Left lung (tissue), 10 donors: Measurements from ENCODE around the gene CTAGE9. TPM values are rescaled to one million over a fixed set of nuclear protein-coding genes. Genes with fewer than 3 reads are reported as not detected.

ENCODE experiments used
- ATAC-seq: fragments of 200-7000 bp; cut with Tn5 transposase; one replicate; pipeline ENCODE4 v1.9.1; 2020; ENCODE audit warnings: moderate library complexity
- DNase-seq, 4 donors: peaks; one replicate each; pipeline ENCODE4 v3.0.0-alpha.2; 2013 to 2020
- H3K27ac ChIP-seq, 2 donors: fragments of 200-600 bp; sonication (generic) in 1 of 2; one replicate each; pipeline versions ENCODE4 v1.5.0 to v1.8.0; 2020 to 2021
- H3K27me3 ChIP-seq, 2 donors: fragments of 200-600 bp; sonication (generic) in 1 of 2; one replicate each; pipeline versions ENCODE4 v1.5.0 to v1.8.0; 2020 to 2021
- H3K36me3 ChIP-seq, 2 donors: fragments of 200-600 bp; sonication (generic) in 1 of 2; one replicate each; pipeline versions ENCODE4 v1.5.0 to v1.8.0; 2020 to 2021
- H3K4me1 ChIP-seq, 2 donors: fragments of 200-600 bp; one replicate each; pipeline ENCODE4 v1.8.0; 2021
- H3K4me3 ChIP-seq, 2 donors: fragments of 200-600 bp; sonication (generic) in 1 of 2; one replicate each; pipeline versions ENCODE4 v1.5.0 to v1.8.0; 2020 to 2021; ENCODE audit warnings: mild to moderate bottlenecking in 1 of 2
- H3K9me3 ChIP-seq, 2 donors: fragments of 200-600 bp; sonication (generic) in 1 of 2; one replicate each; pipeline versions ENCODE4 v1.5.0 to v1.8.0; 2020 to 2021
- intact Hi-C, 2 donors: fragments of 100-400 bp; cut with DNase I; formaldehyde crosslinking; loops; one replicate each; pipeline versions ENCODE4 v1.11.2 to v1.14.2; 2022
- polyA plus RNA-seq, 6 donors: library from polyadenylated mRNA; unstranded; fragments of 120-200 nt; gene quantifications; one replicate each; pipeline ENCODE4 v1.2.1, GENCODE V29; 2013; ENCODE audit not compliant: insufficient read length in 6 of 6
- total RNA-seq, 2 donors: library from RNA; stranded (reverse); fragmentation: NEBNext Ultra II Directional; extraction: Animal tissue kit (Norgen Biotek cat#: 25700); gene quantifications; one replicate each; pipeline ENCODE4 v1.2.1, GENCODE V29; 2021
- TF ChIP-seq, protein P1 (sequence below), 2 donors: fragments of 200-600 bp; sonication (generic) in 1 of 2; IDR thresholded peaks; one replicate each; pipeline versions ENCODE4 v1.5.0 to v1.8.0; 2021; ENCODE audit warnings: antibody characterized with exemption in 2 of 2
- donor health status: DM: no; HTN: yes; CAD: no.
- donor health status: DM: no; HTN: no; CAD: no.

CTAGE9 gene
- total and polyA plus RNA-seq, 8 donors, result 0.35 TPM; not detected in 7

- no peak for DNase-seq
- Histone ChIP-seq H3K36me3 (no peaks in the 10 kb centered on the region), H3K27ac (no peak overlapping the region), H3K4me3 (no peak overlapping the region), H3K4me1 (no peaks in the 10 kb centered on the region), H3K9me3 (no peaks in the 10 kb centered on the region), H3K27me3 (no peaks in the 10 kb centered on the region)
- TF ChIP-seq, protein P1, sequence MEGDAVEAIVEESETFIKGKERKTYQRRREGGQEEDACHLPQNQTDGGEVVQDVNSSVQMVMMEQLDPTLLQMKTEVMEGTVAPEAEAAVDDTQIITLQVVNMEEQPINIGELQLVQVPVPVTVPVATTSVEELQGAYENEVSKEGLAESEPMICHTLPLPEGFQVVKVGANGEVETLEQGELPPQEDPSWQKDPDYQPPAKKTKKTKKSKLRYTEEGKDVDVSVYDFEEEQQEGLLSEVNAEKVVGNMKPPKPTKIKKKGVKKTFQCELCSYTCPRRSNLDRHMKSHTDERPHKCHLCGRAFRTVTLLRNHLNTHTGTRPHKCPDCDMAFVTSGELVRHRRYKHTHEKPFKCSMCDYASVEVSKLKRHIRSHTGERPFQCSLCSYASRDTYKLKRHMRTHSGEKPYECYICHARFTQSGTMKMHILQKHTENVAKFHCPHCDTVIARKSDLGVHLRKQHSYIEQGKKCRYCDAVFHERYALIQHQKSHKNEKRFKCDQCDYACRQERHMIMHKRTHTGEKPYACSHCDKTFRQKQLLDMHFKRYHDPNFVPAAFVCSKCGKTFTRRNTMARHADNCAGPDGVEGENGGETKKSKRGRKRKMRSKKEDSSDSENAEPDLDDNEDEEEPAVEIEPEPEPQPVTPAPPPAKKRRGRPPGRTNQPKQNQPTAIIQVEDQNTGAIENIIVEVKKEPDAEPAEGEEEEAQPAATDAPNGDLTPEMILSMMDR (IDR thresholded peaks at IDR 0.05), result no peak
- intact Hi-C loops, result no loop called here
- ATAC-seq, result no peak
Observed at GRCh38 chr6:131745476-131745875, 34.7 kb upstream of the CTAGE9 start.

- DNase-seq, result no peak
- no peaks in the 10 kb centered on the region for H3K27me3 ChIP-seq
- H3K4me3 ChIP-seq, result no peak overlapping the region
- H3K36me3 ChIP-seq, result no peaks in the 10 kb centered on the region
- intact Hi-C loops, result no loop called here
- no peak overlapping the region for H3K27ac ChIP-seq
- no peaks in the 10 kb centered on the region for H3K9me3 ChIP-seq
- TF ChIP-seq, protein P1 (IDR thresholded peaks at IDR 0.05), result no peak
- no peaks in the 10 kb centered on the region for H3K4me1 ChIP-seq
- no peak for ATAC-seq
Observed at GRCh38 chr6:131744432-131745287, 33.8 kb upstream of the CTAGE9 start.

DNA sequence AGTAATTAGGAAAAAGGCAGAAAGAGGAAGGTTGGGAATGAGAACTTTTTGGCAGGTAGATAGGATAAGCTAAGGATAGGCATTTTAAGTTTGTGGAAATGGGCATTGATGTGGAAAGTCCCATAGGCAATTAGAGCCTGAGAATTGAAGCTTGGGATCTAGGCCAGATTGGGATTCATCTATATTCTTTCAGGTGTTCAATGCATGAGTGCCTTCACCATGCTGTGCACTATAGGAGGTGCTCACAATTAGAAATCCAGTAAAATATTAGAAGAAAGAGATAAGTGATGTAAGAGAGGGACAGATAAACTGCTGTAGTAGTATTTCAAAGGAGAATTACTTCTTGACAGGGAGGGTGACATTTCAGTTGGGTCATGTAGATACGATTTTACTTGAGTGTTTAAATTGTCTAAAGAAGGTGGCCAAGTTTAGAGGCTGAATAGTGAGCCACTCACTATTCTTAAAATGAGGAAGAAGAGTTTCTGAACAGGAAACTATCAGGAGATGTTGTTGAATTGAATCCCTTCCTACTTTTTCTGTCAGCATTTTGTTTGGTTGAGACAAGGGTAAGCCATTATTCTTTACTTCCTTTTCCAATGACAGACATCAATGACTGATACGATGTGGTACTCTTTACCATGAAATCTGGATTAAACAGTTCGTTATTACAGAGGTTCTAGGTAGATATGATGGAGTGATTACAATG, 31.0 kb upstream of the CTAGE9 start:
- intact Hi-C loops, result no loop called here

DNA sequence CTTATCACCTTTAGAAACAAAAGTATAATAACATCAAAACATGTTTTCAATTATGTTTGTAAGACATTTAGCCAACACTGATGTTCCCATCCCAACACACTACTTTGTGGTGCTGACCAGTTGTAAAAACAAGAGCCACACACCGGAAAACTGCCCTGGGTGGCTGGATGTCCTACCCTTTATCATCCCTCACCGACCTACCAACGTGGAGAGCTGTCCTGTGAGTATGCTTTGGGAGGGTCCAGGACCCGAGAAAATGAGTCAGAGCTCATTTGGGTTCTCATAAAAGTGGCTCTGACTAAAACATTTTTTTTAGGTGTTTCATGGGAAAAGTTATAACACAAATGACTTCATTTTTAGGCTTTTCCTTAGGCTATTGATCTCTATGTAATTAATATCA, 29.3 kb upstream of the CTAGE9 start:
- TF ChIP-seq, protein P1 (IDR thresholded peaks at IDR 0.05), result no peak
- H3K27me3 ChIP-seq, result no peaks in the 10 kb centered on the region
- no peak overlapping the region for H3K4me3 ChIP-seq
- H3K4me1 ChIP-seq, result no peaks in the 10 kb centered on the region
- no peak overlapping the region for H3K27ac ChIP-seq
- ATAC-seq, result no peak
- intact Hi-C loops, result no loop called here
- H3K36me3 ChIP-seq, result no peaks in the 10 kb centered on the region
- H3K9me3 ChIP-seq, result no peaks in the 10 kb centered on the region
- DNase-seq, result no peak

More for the DNA sequence above, 31.0 kb upstream of the CTAGE9 start:
- DNase-seq (no peak), ATAC-seq (no peak)
- Histone ChIP-seq H3K36me3 (no peaks in the 10 kb centered on the region), H3K4me3 (no peak overlapping the region), H3K4me1 (no peaks in the 10 kb centered on the region), H3K27me3 (no peaks in the 10 kb centered on the region), H3K27ac (no peak overlapping the region), H3K9me3 (no peaks in the 10 kb centered on the region)
- TF ChIP-seq, protein P1 (IDR thresholded peaks at IDR 0.05), result no peak

GRCh38 chr6:131739136-131739535, 28.3 kb upstream of the CTAGE9 start:
- Histone ChIP-seq H3K27me3 (no peaks in the 10 kb centered on the region), H3K9me3 (no peaks in the 10 kb centered on the region)

More at GRCh38 chr6:131739136-131739535, 28.3 kb upstream of the CTAGE9 start:
- no peaks in the 10 kb centered on the region for H3K4me1 ChIP-seq
- no peak overlapping the region for H3K27ac ChIP-seq
- DNase-seq (no peak), ATAC-seq (no peak)
- H3K4me3 ChIP-seq, result no peak overlapping the region
- TF ChIP-seq, protein P1 (IDR thresholded peaks at IDR 0.05), result no peak
- intact Hi-C loops, result no loop called here
- H3K36me3 ChIP-seq, result no peaks in the 10 kb centered on the region
